Measurements from ENCODE around the gene KHK.

Gene KHK

DNA sequence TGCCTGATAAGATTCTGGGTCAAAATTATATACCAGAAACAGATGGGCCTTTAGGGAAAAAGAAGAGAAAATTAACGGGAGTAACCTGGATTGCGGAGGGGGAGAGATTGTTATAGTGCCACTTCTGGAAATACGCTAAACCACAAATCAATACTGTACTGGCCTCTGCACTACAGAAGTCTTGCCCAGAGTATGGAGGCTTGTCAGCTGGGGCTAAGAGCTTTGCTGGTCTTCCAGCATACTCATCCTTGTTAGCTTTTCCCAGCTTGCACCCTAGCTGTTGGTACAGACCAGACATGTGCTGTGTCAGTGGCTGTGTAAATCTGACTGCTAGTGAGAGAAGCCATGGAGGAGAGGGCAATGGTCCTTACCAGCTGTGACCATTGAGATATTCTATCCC lies 26.2 kb upstream of the KHK start:
- H3K4me3 ChIP-seq (ENCODE audit: low read length): no peak overlapping the region
- TF ChIP-seq, protein P1, sequence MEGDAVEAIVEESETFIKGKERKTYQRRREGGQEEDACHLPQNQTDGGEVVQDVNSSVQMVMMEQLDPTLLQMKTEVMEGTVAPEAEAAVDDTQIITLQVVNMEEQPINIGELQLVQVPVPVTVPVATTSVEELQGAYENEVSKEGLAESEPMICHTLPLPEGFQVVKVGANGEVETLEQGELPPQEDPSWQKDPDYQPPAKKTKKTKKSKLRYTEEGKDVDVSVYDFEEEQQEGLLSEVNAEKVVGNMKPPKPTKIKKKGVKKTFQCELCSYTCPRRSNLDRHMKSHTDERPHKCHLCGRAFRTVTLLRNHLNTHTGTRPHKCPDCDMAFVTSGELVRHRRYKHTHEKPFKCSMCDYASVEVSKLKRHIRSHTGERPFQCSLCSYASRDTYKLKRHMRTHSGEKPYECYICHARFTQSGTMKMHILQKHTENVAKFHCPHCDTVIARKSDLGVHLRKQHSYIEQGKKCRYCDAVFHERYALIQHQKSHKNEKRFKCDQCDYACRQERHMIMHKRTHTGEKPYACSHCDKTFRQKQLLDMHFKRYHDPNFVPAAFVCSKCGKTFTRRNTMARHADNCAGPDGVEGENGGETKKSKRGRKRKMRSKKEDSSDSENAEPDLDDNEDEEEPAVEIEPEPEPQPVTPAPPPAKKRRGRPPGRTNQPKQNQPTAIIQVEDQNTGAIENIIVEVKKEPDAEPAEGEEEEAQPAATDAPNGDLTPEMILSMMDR (conservative IDR thresholded peaks at IDR 0.05; ENCODE audit: low read length): no peak
- DNase-seq (ENCODE audit: low read depth): no peak

DNA sequence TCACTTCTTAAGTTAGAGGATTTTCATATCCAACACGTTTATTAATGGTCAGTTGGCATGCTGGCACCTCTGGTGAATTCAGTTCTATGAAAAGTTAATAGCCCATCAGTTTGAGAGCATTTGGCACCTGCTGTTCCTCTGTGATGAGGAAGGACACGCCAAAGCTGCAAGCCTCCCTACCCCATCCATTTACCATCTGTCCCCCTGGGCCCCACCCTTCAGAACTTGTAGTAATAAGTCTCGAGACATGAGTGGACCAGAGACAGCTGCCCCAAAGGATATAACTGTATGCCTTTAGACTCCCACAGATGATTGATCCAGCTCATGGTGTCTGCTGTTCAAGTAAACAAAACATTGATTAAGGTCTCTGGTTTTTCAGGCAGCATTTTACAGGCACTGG lies 21.4 kb upstream of the KHK start:
- H3K4me3 ChIP-seq (ENCODE audit: low read length): no peak overlapping the region
- TF ChIP-seq, protein P1 (conservative IDR thresholded peaks at IDR 0.05; ENCODE audit: low read length): no peak
- no peak for DNase-seq (ENCODE audit: low read depth)

- TF ChIP-seq, protein P1 (conservative IDR thresholded peaks at IDR 0.05; ENCODE audit: low read length): no peak
- DNase-seq (ENCODE audit: low read depth): no peak
- no peak overlapping the region for H3K4me3 ChIP-seq (ENCODE audit: low read length)
These were observed 19.2 kb upstream of the KHK start for GRCh38 chr2:27067385-27067784.

GRCh38 chr2:27069436-27069835 lies 17.1 kb upstream of the KHK start:
- H3K4me3 ChIP-seq (ENCODE audit: low read length): peak overlapping the region; percentile 99
- no peak for DNase-seq (ENCODE audit: low read depth)
- TF ChIP-seq, protein P1 (conservative IDR thresholded peaks at IDR 0.05; ENCODE audit: low read length): no peak

GRCh38 chr2:27069961-27070618 lies 16.5 kb upstream of the KHK start:
- H3K4me3 ChIP-seq (ENCODE audit: low read length): peak overlapping the region; percentile 99
- DNase-seq (ENCODE audit: low read depth): no peak
- TF ChIP-seq, protein P1 (conservative IDR thresholded peaks at IDR 0.05; ENCODE audit: low read length): no peak

DNA sequence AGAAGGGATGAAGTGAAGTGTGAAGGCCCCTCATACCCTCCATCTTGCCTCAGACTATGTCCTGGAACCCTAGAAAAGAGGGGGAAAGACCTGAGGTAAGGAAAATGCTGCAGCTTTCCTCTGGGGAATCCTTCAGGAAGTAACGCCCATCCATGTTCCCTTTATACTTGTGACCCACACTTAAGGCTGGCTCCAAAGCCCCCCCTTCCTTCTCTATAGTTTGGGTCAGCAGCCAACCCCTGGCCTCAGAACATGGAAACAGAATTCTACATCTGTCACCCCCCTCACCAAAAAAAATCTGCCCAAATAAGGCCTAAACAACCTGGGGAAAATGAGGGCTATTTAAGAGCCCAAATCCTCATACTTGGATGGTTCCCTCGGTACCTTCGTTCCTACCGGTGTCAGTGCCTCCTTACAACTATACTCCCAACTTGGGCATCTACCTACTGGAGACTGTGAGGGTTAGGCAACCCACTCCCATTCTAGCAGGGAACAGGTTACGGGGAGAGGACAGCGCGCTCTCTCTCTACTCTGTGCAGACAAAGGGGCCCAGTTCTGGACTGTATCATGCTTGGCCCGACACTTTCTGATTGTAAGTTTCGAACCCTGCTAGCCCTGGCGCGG lies 15.8 kb upstream of the KHK start:
- peak overlapping the region; percentile 99 for H3K4me3 ChIP-seq (ENCODE audit: low read length)
- TF ChIP-seq, protein P1 (conservative IDR thresholded peaks at IDR 0.05; ENCODE audit: low read length): no peak
- no peak for DNase-seq (ENCODE audit: low read depth)
